ENCODE data around the gene XKRX. TPM values are rescaled to one million over a fixed set of nuclear protein-coding genes. Genes with fewer than 3 reads are reported as not detected.

Gene XKRX
- total RNA-seq, 2 experiments from 2014 or later, result 0.64 to 0.72 TPM

GRCh38 chrX:100874325-100874724 lies 54.4 kb downstream of the XKRX start, which contains the start of gene NOX1:
Gene NOX1 (minus strand): TSS chrX:100874359. CDS start chrX:100874139, 220 bp downstream.
- CTCF ChIA-PET, result no interaction called here
- no peak within 1 kb of the TSS for H3K4me3 Mint-ChIP-seq
- H3K27me3 Mint-ChIP-seq (ENCODE audit: low read depth), result no peaks in the 10 kb centered on the region
- H3K9me3 Mint-ChIP-seq, result no peaks in the 10 kb centered on the region
- DNase-seq, result no peak
- intact Hi-C loops (cut with micrococcal nuclease), result no loop called here
- H3K36me3 Mint-ChIP-seq (ENCODE audit: low read depth), result no peaks in the 10 kb centered on the region
- no peaks in the 10 kb centered on the region for H3K4me1 Mint-ChIP-seq (ENCODE audit: low read depth)
- no peak within 1 kb of the TSS for H3K27ac Mint-ChIP-seq

GRCh38 chrX:100871594-100872560 lies 56.8 kb downstream of the XKRX start:
- Mint-ChIP-seq H3K27ac (no peak overlapping the region), H3K4me3 (no peak overlapping the region), H3K36me3 (ENCODE audit: low read depth) (no peaks in the 10 kb centered on the region), H3K27me3 (ENCODE audit: low read depth) (no peaks in the 10 kb centered on the region), H3K4me1 (ENCODE audit: low read depth) (no peaks in the 10 kb centered on the region), H3K9me3 (no peaks in the 10 kb centered on the region)
- DNase-seq, result no peak
- CTCF ChIA-PET, result interaction anchor here (0.6 kb wide), 1 partner anchor 138 kb away, joined by 3 read pairs; no protein-coding TSS in a partner anchor
- intact Hi-C loops (cut with micrococcal nuclease), result no loop called here

- H3K9me3 Mint-ChIP-seq, result no peaks in the 10 kb centered on the region
- H3K36me3 Mint-ChIP-seq (ENCODE audit: low read depth), result no peaks in the 10 kb centered on the region
- no peak for DNase-seq
- intact Hi-C loops (cut with micrococcal nuclease), result no loop called here
- no peaks in the 10 kb centered on the region for H3K27me3 Mint-ChIP-seq (ENCODE audit: low read depth)
- H3K4me3 Mint-ChIP-seq, result no peak overlapping the region
- CTCF ChIA-PET, result no interaction called here
- no peaks in the 10 kb centered on the region for H3K4me1 Mint-ChIP-seq (ENCODE audit: low read depth)
- H3K27ac Mint-ChIP-seq, result no peak overlapping the region
Measured at GRCh38 chrX:100870527-100870926, 58.2 kb downstream of the XKRX start.

GRCh38 chrX:100868273-100868672 lies 60.4 kb downstream of the XKRX start:
- Mint-ChIP-seq H3K4me1 (ENCODE audit: low read depth) (no peaks in the 10 kb centered on the region), H3K4me3 (no peak overlapping the region), H3K9me3 (no peaks in the 10 kb centered on the region), H3K36me3 (ENCODE audit: low read depth) (no peaks in the 10 kb centered on the region), H3K27ac (no peak overlapping the region), H3K27me3 (ENCODE audit: low read depth) (no peaks in the 10 kb centered on the region)
- no peak for DNase-seq
- intact Hi-C loops (cut with micrococcal nuclease), result no loop called here
- CTCF ChIA-PET, result no interaction called here

- Mint-ChIP-seq H3K4me1 (ENCODE audit: low read depth) (no peaks in the 10 kb centered on the region), H3K9me3 (no peaks in the 10 kb centered on the region), H3K4me3 (no peak overlapping the region), H3K36me3 (ENCODE audit: low read depth) (no peaks in the 10 kb centered on the region), H3K27me3 (ENCODE audit: low read depth) (no peaks in the 10 kb centered on the region), H3K27ac (no peak overlapping the region)
- CTCF ChIA-PET, result no interaction called here
- intact Hi-C loops (cut with micrococcal nuclease), result no loop called here
- no peak for DNase-seq
Measured at GRCh38 chrX:100864657-100865391, 63.9 kb downstream of the XKRX start.

Other genes with a start within 250 kb of the XKRX start
- not detected for gene SYTL4, start 196.8 kb downstream of the XKRX start, total RNA-seq
- 10 to 100 TPM; 44.3 to 46.8 TPM for gene CSTF2, start 108.5 kb downstream of the XKRX start, total RNA-seq
- gene NOX1, start 54.6 kb downstream of the XKRX start, total RNA-seq, result not detected
- gene ARL13A, start 40.8 kb upstream of the XKRX start, total RNA-seq, result not detected
- 10 to 100 TPM; 20.2 to 22.2 TPM for gene TRMT2B, start 123.2 kb upstream of the XKRX start, total RNA-seq
- gene TMEM35A, start 150.0 kb upstream of the XKRX start, total RNA-seq, result not detected
- 10 to 100 TPM; 19.1 to 20.4 TPM for gene CENPI, start 169.3 kb upstream of the XKRX start, total RNA-seq